Tibial nerve (tissue), 4 donors: ENCODE results near the gene TNFAIP2. TPM values are rescaled to one million over a fixed set of nuclear protein-coding genes. Genes with fewer than 3 reads are reported as not detected.
"Not testable (repeated sequence)": the region's sequence is repeated elsewhere in the genome, so short reads cannot be mapped to it uniquely, and the experiment has no call there.

Experiments used
- DNase-seq, 2 donors: peaks; one replicate each; pipeline ENCODE4 v3.0.0-alpha.2; 2019; ENCODE audit warnings: low spot score in 2 of 2
- H3K27ac ChIP-seq, 4 donors: fragments of 200-600 bp; sonication (generic) in 3 of 4; one replicate each; pipeline ENCODE4 v1.5.1; 2017 to 2019; ENCODE audit warnings: mild to moderate bottlenecking in 1 of 4
- H3K27me3 ChIP-seq, 2 donors: fragments of 200-600 bp; sonication (generic) in 1 of 2; one replicate each; pipeline versions ENCODE4 v1.5.1 to v1.6.0; 2017 to 2019
- H3K36me3 ChIP-seq, 3 donors: fragments of 200-600 bp; sonication (generic); one replicate each; pipeline ENCODE4 v1.5.1; 2018 to 2019
- H3K4me1 ChIP-seq, 4 donors: fragments of 200-600 bp; sonication (generic) in 3 of 4; one replicate each; pipeline ENCODE4 v1.5.1; 2017 to 2019
- H3K4me3 ChIP-seq, 4 donors: fragments of 200-600 bp; sonication (generic) in 3 of 4; one replicate each; pipeline ENCODE4 v1.5.1; 2017 to 2019; ENCODE audit warnings: mild to moderate bottlenecking in 1 of 4, moderate library complexity in 1 of 4
- H3K9me3 ChIP-seq, 4 donors: fragments of 200-600 bp; sonication (generic) in 3 of 4; one replicate each; pipeline ENCODE4 v1.5.1; 2017 to 2019
- CTCF ChIP-seq, 5 experiments: fragments of 200-600 bp in 3 of 5; fragments of 450-650 bp in 2 of 5; sonication (generic) in 3 of 5; IDR thresholded peaks; one replicate each; pipeline ENCODE4 v1.5.1; 2016 to 2019; ENCODE audit warnings: antibody characterized with exemption in 5 of 5, mild to moderate bottlenecking in 3 of 5, moderate library complexity in 2 of 5
- EP300 ChIP-seq, 2 donors: sonication (generic); formaldehyde crosslinking; IDR thresholded peaks; one replicate each; pipeline ENCODE4 v1.6.1; 2017; ENCODE audit warnings: antibody characterized with exemption in 2 of 2, mild to moderate bottlenecking in 1 of 2
- POLR2A ChIP-seq, 2 donors: fragments of 450-650 bp; IDR thresholded peaks; one replicate each; pipeline ENCODE4 v1.6.1; 2017; ENCODE audit warnings: antibody characterized with exemption in 2 of 2, mild to moderate bottlenecking in 2 of 2, moderate library complexity in 2 of 2
- WGBS, 2 donors: methylation state at CpG; one replicate each; pipeline ENCODE4 v1.1.5; 2018; 5-methylcytosine and 5-hydroxymethylcytosine counted together
- total RNA-seq, 4 donors: library from RNA; depleted of rRNA; stranded (reverse); fragments of >200 nt; gene quantifications; one replicate each; pipeline ENCODE4 v1.1.0, GENCODE V29; 2016

The TNFAIP2 gene
- total RNA-seq, 4 donors from 2014 or later = 42.9 to 49.4 (median 47.8) TPM

- Histone ChIP-seq H3K4me1 (no peaks in the 10 kb centered on the region), H3K27ac (no peak overlapping the region), H3K9me3 (no peaks in the 10 kb centered on the region), H3K36me3 (no peaks in the 10 kb centered on the region), H3K4me3 (no peak overlapping the region), H3K27me3 (peaks cover 0 to 6% of the 10 kb centered on the region in 2 donors)
- no peak for DNase-seq
- 86 to 88% methylated on average over 10 of the region's 10 CpGs for WGBS, 2 donors
- TF ChIP-seq EP300 (IDR thresholded peaks at IDR 0.05) = no peak
- TF ChIP-seq POLR2A (IDR thresholded peaks at IDR 0.05) = no peak
- no peak for TF ChIP-seq CTCF (IDR thresholded peaks at IDR 0.05)
These were observed 26.3 kb downstream of the TNFAIP2 start for GRCh38 chr14:103149351-103150237.

GRCh38 chr14:103151270-103151945, 28.1 kb downstream of the TNFAIP2 start:
- Histone ChIP-seq H3K4me3 (no peak overlapping the region), H3K36me3 (no peaks in the 10 kb centered on the region), H3K27me3 (peaks cover 0 to under 1% of the 10 kb centered on the region in 2 donors), H3K4me1 (peaks cover 0 to 16% (median 0%) of the 10 kb centered on the region in 4 donors), H3K27ac (no peak overlapping the region), H3K9me3 (no peaks in the 10 kb centered on the region)
- TF ChIP-seq EP300 (IDR thresholded peaks at IDR 0.05) = no peak
- TF ChIP-seq CTCF (IDR thresholded peaks at IDR 0.05) = no peak
- no peak for TF ChIP-seq POLR2A (IDR thresholded peaks at IDR 0.05)
- WGBS, 2 donors = 48 to 52% methylated on average over 15 of the region's 15 CpGs
- no peak for DNase-seq

GRCh38 chr14:103155010-103155409, 31.7 kb downstream of the TNFAIP2 start:
- H3K4me1 ChIP-seq = peaks cover 0 to 19% (median 0%) of the 10 kb centered on the region in 4 donors
- no peak overlapping the region for H3K4me3 ChIP-seq
- no peak overlapping the region for H3K27ac ChIP-seq
- 25 to 37% methylated on average over 4 to 5 of the region's 6 CpGs for WGBS, 2 donors
- no peaks in the 10 kb centered on the region for H3K27me3 ChIP-seq
- TF ChIP-seq CTCF (IDR thresholded peaks at IDR 0.05) (no peak), EP300 (IDR thresholded peaks at IDR 0.05) (peak in 1 of 2 donors; percentile 50), POLR2A (IDR thresholded peaks at IDR 0.05) (no peak)
- DNase-seq = peak; percentile 41 to 57
- H3K36me3 ChIP-seq = no peaks in the 10 kb centered on the region
- H3K9me3 ChIP-seq = no peaks in the 10 kb centered on the region

GRCh38 chr14:103155416-103155815, 32.2 kb downstream of the TNFAIP2 start:
- H3K9me3 ChIP-seq, H3K27me3 ChIP-seq, H3K27ac ChIP-seq, DNase-seq, H3K36me3 ChIP-seq, H3K4me3 ChIP-seq: not testable (repeated sequence)
- peaks cover 0 to 19% (median 0%) of the 10 kb centered on the region in 4 donors for H3K4me1 ChIP-seq
- 81 to 92% methylated on average over 3 to 5 of the region's 12 CpGs for WGBS, 2 donors

- WGBS, 2 donors = 71 to 76% methylated on average over 9 of the region's 9 CpGs
These were observed 32.6 kb downstream of the TNFAIP2 start for GRCh38 chr14:103155826-103156394.

More at GRCh38 chr14:103155826-103156394, 32.6 kb downstream of the TNFAIP2 start:
- H3K4me3 ChIP-seq = no peak overlapping the region
- no peak for TF ChIP-seq CTCF (IDR thresholded peaks at IDR 0.05)
- TF ChIP-seq EP300 (IDR thresholded peaks at IDR 0.05) = no peak
- no peaks in the 10 kb centered on the region for H3K36me3 ChIP-seq
- H3K27me3 ChIP-seq = no peaks in the 10 kb centered on the region
- H3K27ac ChIP-seq = no peak overlapping the region
- no peaks in the 10 kb centered on the region for H3K9me3 ChIP-seq
- no peak for DNase-seq
- H3K4me1 ChIP-seq = peaks cover 0 to 21% (median 0%) of the 10 kb centered on the region in 4 donors
